Endothelial cell (in vitro differentiated cells): ENCODE measurements around the gene INO80C. TPM values are rescaled to one million over a fixed set of nuclear protein-coding genes. Genes with fewer than 3 reads are reported as not detected.

Source experiments
- DNase-seq: peaks from one replicate; pipeline ENCODE4 v3.0.0; 2021; ENCODE audit warnings: low spot score
- H3K27ac Mint-ChIP-seq: one replicate; pipeline ENCODE4 v1.8.0; 2021; ENCODE audit warnings: mixed read lengths, inconsistent platforms; ENCODE audit not compliant: unreplicated experiment
- H3K27me3 Mint-ChIP-seq: one replicate; pipeline ENCODE4 v1.8.0; 2021; ENCODE audit warnings: mild to moderate bottlenecking, moderate library complexity, mixed read lengths, inconsistent platforms; ENCODE audit not compliant: unreplicated experiment
- H3K36me3 Mint-ChIP-seq: one replicate; pipeline ENCODE4 v1.8.0; 2021; ENCODE audit warnings: mild to moderate bottlenecking, low read depth, mixed read lengths, inconsistent platforms; ENCODE audit not compliant: unreplicated experiment
- H3K4me1 Mint-ChIP-seq: one replicate; pipeline ENCODE4 v1.8.0; 2021; ENCODE audit warnings: mild to moderate bottlenecking, mixed read lengths, inconsistent platforms; ENCODE audit not compliant: unreplicated experiment
- H3K4me3 Mint-ChIP-seq: one replicate; pipeline ENCODE4 v1.8.0; 2021; ENCODE audit warnings: mild to moderate bottlenecking, mixed read lengths, inconsistent platforms; ENCODE audit not compliant: unreplicated experiment
- H3K9me3 Mint-ChIP-seq: one replicate; pipeline ENCODE4 v1.8.0; 2021; ENCODE audit warnings: mixed read lengths, inconsistent platforms; ENCODE audit not compliant: unreplicated experiment
- CTCF ChIP-seq: fragments of 200-600 bp; sonication (generic); IDR thresholded peaks from one replicate; pipeline ENCODE4 v1.5.0; 2021; ENCODE audit warnings: antibody characterized with exemption; ENCODE audit not compliant: unreplicated experiment
- total RNA-seq: library from RNA; stranded (reverse); fragmentation: NEBNext Ultra II Directional; extraction: Animal tissue kit (Norgen Biotek cat#: 25700); gene quantifications from one replicate; pipeline ENCODE4 v1.2.1, GENCODE V29; 2021; ENCODE audit not compliant: unreplicated experiment

INO80C gene
- total RNA-seq, 1 donor from 2014 or later = 29.7 TPM

DNA sequence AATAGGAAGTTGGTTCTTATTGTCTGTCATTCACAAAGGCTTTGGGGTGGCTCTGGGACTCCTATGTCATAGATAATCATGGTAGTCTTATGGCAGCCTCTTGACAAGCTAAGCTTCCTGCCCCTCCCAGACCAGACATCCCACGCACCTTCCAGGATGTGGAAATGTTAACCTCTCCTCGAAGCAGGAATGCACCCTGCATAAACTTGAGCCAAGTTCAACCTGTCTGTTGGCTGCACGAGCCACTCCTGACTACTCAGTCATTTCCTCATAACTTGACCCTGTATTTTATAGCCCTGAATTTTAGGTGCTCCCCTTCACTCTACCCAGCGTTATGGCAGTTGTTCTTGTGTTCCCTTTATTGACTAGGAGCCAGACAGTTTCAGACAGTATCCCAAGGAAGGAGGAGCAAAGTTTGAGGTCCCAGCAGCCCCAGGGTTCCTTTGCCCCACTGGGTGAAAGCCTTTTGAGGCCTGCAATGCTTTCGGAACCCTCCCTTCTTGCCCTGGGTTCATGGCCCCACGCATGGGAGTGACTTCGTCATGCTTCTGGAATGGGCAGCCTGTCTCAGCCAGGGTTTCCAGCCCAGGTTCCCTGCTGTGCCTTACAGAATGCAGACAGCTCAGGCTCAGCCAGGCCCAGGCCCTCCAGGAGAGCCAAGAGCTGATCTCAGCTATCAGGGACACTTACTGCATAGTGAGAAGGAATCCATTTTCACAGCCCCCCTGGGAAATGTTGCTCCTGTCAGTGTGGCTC is 15.6 kb upstream of the INO80C start:
- TF ChIP-seq CTCF = no peak
- H3K4me3 Mint-ChIP-seq = no peak overlapping the region
- H3K36me3 Mint-ChIP-seq = no peaks in the 10 kb centered on the region
- DNase-seq = no peak
- peaks cover 22% of the 10 kb centered on the region for H3K4me1 Mint-ChIP-seq
- no peaks in the 10 kb centered on the region for H3K27me3 Mint-ChIP-seq
- no peak overlapping the region for H3K27ac Mint-ChIP-seq
- no peaks in the 10 kb centered on the region for H3K9me3 Mint-ChIP-seq

DNA sequence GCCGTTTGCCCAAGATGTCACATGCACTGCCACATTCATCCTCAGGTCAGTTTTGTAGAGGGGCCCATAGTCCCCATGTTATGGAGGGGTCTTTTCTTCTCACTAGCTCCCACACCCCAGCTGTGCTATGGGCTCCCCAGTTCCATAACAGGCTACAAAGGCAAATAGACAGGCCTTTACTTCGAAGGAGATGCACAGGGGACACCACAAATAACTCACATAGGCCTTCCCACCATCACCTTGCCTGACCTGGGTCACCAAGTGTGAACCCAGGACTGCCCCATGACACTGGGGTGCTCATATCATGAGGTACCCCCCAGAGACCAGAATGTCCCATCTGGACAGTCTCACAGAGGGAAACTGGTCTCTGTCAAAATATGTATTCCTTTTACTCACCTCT is 15.0 kb upstream of the INO80C start:
- Mint-ChIP-seq H3K27ac (no peak overlapping the region), H3K36me3 (no peaks in the 10 kb centered on the region), H3K4me1 (peaks cover 20% of the 10 kb centered on the region), H3K4me3 (no peak overlapping the region), H3K27me3 (no peaks in the 10 kb centered on the region), H3K9me3 (no peaks in the 10 kb centered on the region)
- no peak for TF ChIP-seq CTCF
- DNase-seq = no peak

DNA sequence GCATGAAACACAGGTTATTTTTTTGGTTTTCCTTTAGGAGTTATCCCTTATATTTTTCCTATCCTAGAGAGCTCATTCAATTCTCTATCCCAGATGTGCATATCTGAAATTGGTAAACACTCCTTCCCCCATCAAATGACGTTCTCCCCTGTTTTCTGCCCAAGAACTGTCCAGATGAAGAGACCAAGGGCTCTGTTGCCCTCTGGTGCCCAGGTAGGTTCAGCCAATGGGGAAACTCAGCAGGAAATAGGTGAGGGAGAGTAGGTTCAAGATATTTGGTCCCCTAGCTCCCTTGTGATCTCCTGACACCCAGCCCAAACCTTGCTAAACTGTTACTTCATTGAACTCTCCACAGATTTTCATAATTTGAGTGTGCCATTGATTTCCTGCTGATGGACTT is 14.1 kb upstream of the INO80C start:
- no peak for DNase-seq
- Mint-ChIP-seq H3K27ac (no peak overlapping the region), H3K27me3 (no peaks in the 10 kb centered on the region), H3K36me3 (no peaks in the 10 kb centered on the region), H3K4me1 (peaks cover 20% of the 10 kb centered on the region), H3K4me3 (no peak overlapping the region), H3K9me3 (no peaks in the 10 kb centered on the region)
- no peak for TF ChIP-seq CTCF

GRCh38 chr18:35511428-35511827 is 13.7 kb upstream of the INO80C start:
- Mint-ChIP-seq H3K4me1 (peaks cover 20% of the 10 kb centered on the region), H3K27ac (no peak overlapping the region), H3K27me3 (no peaks in the 10 kb centered on the region), H3K9me3 (no peaks in the 10 kb centered on the region), H3K36me3 (no peaks in the 10 kb centered on the region), H3K4me3 (no peak overlapping the region)
- no peak for TF ChIP-seq CTCF
- no peak for DNase-seq

DNA sequence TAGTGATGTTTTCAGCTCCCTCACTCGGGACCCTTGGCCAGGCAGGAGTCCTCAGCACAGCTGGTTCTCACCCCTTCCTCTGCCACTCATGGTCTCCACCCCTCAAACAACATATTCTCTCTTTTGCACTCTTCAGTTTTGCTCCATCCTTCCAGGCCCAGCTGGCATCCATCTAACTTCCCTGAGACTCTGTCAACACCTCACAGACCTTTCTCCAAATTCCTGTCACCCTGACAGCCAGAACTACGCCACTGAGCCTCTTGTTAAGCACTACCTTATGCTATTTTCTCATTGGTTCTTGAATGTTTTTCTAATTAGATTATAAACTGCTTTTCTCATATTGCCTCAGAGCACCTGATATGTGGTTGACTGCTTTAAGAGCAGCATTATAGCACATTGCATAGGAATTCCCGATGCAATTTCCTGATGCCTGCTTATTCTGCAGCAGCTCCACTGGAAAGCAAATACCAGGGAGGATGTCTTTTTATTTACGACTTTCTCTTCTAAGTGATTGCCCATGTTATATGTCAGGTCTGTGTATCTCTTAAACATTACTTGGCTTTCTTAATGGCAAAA is 12.4 kb upstream of the INO80C start:
- DNase-seq = no peak
- H3K27me3 Mint-ChIP-seq = no peaks in the 10 kb centered on the region
- H3K4me3 Mint-ChIP-seq = no peak overlapping the region
- H3K9me3 Mint-ChIP-seq = no peaks in the 10 kb centered on the region
- no peak overlapping the region for H3K27ac Mint-ChIP-seq
- H3K4me1 Mint-ChIP-seq = peaks cover 9% of the 10 kb centered on the region
- TF ChIP-seq CTCF = no peak
- H3K36me3 Mint-ChIP-seq = no peaks in the 10 kb centered on the region
